ENCODE measurements around the gene TSSK6. TPM values are rescaled to one million over a fixed set of nuclear protein-coding genes. Genes with fewer than 3 reads are reported as not detected.
"Not testable (repeated sequence)": the region's sequence is repeated elsewhere in the genome, so short reads cannot be mapped to it uniquely, and the experiment has no call there.

The TSSK6 gene
- total and polyA plus RNA-seq, 11 donors: 0.28 to 1.0 (median 0.54) TPM

DNA sequence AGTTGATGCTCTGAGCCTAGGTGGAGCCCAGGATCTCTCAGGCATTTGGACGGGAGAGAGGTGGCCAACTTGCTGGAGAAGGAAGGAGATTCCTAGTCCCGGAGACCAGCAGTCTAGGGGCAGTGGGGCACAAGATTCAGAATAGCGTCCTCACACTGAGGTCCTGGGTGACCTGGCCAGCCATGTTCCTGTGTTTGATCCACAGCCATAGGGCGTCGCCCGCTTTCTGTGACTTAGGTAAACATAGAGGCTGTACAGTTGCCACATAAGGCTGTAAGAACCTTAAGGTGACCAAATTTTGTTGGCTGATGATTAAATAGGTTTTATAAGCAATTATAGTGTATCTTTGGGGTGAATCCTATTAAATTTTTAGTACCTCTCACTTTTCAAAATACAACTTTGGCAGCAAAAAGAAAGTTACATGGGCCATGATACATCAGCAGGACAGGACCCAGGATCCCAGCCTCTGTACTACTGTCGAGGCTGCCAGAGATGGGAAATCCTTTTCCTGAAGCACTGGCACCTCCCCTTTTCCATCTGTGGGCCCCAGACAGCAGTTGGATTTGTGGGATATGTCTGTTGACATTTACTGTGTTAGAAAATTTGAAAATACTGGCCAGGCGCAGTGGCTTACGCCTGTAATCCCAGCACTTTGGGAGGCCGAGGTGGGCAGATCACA lies 37.5 kb downstream of the TSSK6 start:
- DNase-seq: peak in 1 of 5 donors; percentile 21
- Histone ChIP-seq H3K9me3 (no peaks in the 10 kb centered on the region), H3K36me3 (peaks cover 0 to 42% (median 0%) of the 10 kb centered on the region in 9 donors), H3K27me3 (no peaks in the 10 kb centered on the region), H3K4me1 (peaks cover 0 to 34% (median 9%) of the 10 kb centered on the region in 12 donors), H3K4me3 (no peak overlapping the region), H3K27ac (no peak overlapping the region)
- no peak for ATAC-seq
- WGBS, 4 donors: 87 to 90% (median 89%) methylated on average over 10 of the region's 10 CpGs
- TF ChIP-seq POLR2A (IDR thresholded peaks at IDR 0.05) (no peak), CTCF (IDR thresholded peaks at IDR 0.05) (no peak)
- intact Hi-C loops (cut with DNase I): no loop called here

GRCh38 chr19:19475849-19476828 lies 39.2 kb downstream of the TSSK6 start:
- TF ChIP-seq POLR2A (IDR thresholded peaks at IDR 0.05): no peak
- TF ChIP-seq CTCF (IDR thresholded peaks at IDR 0.05): peak in 10 of 12 donors; percentile 12 to 51 (median 30)
- DNase-seq (no peak), ATAC-seq (peak in 2 of 4 donors; percentile 31 to 40)
- H3K4me3 ChIP-seq: no peak overlapping the region
- H3K9me3 ChIP-seq: no peaks in the 10 kb centered on the region
- 74 to 79% (median 76%) methylated on average over 19 of the region's 19 CpGs for WGBS, 4 donors
- peaks cover 0 to 43% (median 10%) of the 10 kb centered on the region in 12 donors for H3K4me1 ChIP-seq
- peak overlapping the region in 1 of 12 donors; percentile 48 for H3K27ac ChIP-seq
- intact Hi-C loops (cut with DNase I): no loop called here
- peaks cover 0 to 33% (median 0%) of the 10 kb centered on the region in 9 donors for H3K36me3 ChIP-seq
- no peaks in the 10 kb centered on the region for H3K27me3 ChIP-seq

- peak in 2 of 4 donors; percentile 11 to 42 for ATAC-seq
- H3K27me3 ChIP-seq: no peaks in the 10 kb centered on the region
- WGBS, 4 donors: 66 to 74% (median 73%) methylated on average over 17 to 21 of the region's 21 CpGs
- H3K27ac ChIP-seq: peak overlapping the region in 1 of 12 donors; percentile 48
- H3K4me1 ChIP-seq: peaks cover 0 to 47% (median 10%) of the 10 kb centered on the region in 12 donors
- H3K9me3 ChIP-seq: no peaks in the 10 kb centered on the region
- H3K4me3 ChIP-seq: no peak overlapping the region
- intact Hi-C loops (cut with DNase I): no loop called here
- no peak for DNase-seq
- peaks cover 0 to 24% (median 0%) of the 10 kb centered on the region in 9 donors for H3K36me3 ChIP-seq
- TF ChIP-seq POLR2A (IDR thresholded peaks at IDR 0.05) (no peak), CTCF (IDR thresholded peaks at IDR 0.05) (no peak)
These were observed 40.2 kb downstream of the TSSK6 start for GRCh38 chr19:19475015-19475765.

GRCh38 chr19:19472106-19472505 lies 43.2 kb downstream of the TSSK6 start:
- H3K36me3 ChIP-seq: peaks cover 0 to 35% (median 5%) of the 10 kb centered on the region in 9 donors
- peaks cover 0 to 27% (median 15%) of the 10 kb centered on the region in 12 donors for H3K9me3 ChIP-seq
- not testable (repeated sequence) for DNase-seq, H3K4me3 ChIP-seq, ATAC-seq, H3K27me3 ChIP-seq
- WGBS, 4 donors: 63 to 79% (median 70%) methylated on average over 5 of the region's 5 CpGs
- peaks cover 0 to 44% (median 10%) of the 10 kb centered on the region in 12 donors for H3K4me1 ChIP-seq
- H3K27ac ChIP-seq: peak overlapping the region in 1 of 12 donors; percentile 15
- intact Hi-C loops (cut with DNase I): loop anchor here in 1 of 10 donors (5.0 kb wide), 1 partner anchor 35 kb away; no protein-coding TSS in a partner anchor
